ENCODE results near the gene SYT1.

GRCh38 chr12:79408689-79409088 is 544.1 kb downstream of the SYT1 start:
- TF ChIP-seq REST (IDR thresholded peaks at IDR 0.05; ENCODE audit: insufficient replicate concordance, low read depth), result no peak
- TF ChIP-seq CTCF (IDR thresholded peaks at IDR 0.05; ENCODE audit: insufficient read depth, low read length), result no peak
- TF ChIP-seq POLR2AphosphoS5 (IDR thresholded peaks at IDR 0.05; ENCODE audit: low read depth), result no peak
